Occipital lobe (tissue), 1 donor: ENCODE measurements around the gene UBE2D1. TPM values are rescaled to one million over a fixed set of nuclear protein-coding genes. Genes with fewer than 3 reads are reported as not detected.

Source experiments
- total RNA-seq: library from RNA; depleted of rRNA; stranded (reverse); fragments of >200 nt; gene quantifications from one replicate; pipeline ENCODE4 v1.2.3, GENCODE V29; 2014

The UBE2D1 gene
- total RNA-seq, 1 donor from 2014 or later, result 60.4 TPM

Other genes with a start within 250 kb of the UBE2D1 start
- gene IPMK, start 67.1 kb upstream of the UBE2D1 start, total RNA-seq, result 40.4 TPM
- gene CISD1, start 65.8 kb upstream of the UBE2D1 start, total RNA-seq, result 20.9 TPM
- 53.0 TPM for gene TFAM, start 50.4 kb downstream of the UBE2D1 start, total RNA-seq
- gene BICC1, start 177.9 kb downstream of the UBE2D1 start, total RNA-seq, result 7.6 TPM